ENCODE results near the gene ALKBH5.

- TF ChIP-seq, protein P1, sequence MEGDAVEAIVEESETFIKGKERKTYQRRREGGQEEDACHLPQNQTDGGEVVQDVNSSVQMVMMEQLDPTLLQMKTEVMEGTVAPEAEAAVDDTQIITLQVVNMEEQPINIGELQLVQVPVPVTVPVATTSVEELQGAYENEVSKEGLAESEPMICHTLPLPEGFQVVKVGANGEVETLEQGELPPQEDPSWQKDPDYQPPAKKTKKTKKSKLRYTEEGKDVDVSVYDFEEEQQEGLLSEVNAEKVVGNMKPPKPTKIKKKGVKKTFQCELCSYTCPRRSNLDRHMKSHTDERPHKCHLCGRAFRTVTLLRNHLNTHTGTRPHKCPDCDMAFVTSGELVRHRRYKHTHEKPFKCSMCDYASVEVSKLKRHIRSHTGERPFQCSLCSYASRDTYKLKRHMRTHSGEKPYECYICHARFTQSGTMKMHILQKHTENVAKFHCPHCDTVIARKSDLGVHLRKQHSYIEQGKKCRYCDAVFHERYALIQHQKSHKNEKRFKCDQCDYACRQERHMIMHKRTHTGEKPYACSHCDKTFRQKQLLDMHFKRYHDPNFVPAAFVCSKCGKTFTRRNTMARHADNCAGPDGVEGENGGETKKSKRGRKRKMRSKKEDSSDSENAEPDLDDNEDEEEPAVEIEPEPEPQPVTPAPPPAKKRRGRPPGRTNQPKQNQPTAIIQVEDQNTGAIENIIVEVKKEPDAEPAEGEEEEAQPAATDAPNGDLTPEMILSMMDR (IDR thresholded peaks at IDR 0.05; ENCODE audit: low read length) = no peak
- no peak for TF ChIP-seq EZH2 (IDR thresholded peaks at IDR 0.05; ENCODE audit: borderline replicate concordance, low read length)
These were observed 45.4 kb upstream of the ALKBH5 start for GRCh38 chr17:18138065-18138749.

Measured in OCI-LY1 (cell line).